Activated CD4-positive, alpha-beta T cell treated with anti-CD3 and anti-CD28 coated beads, Interleukin-10, Interleukin-2, amounts not matched to agents 100 ng/mL and 50 ng/mL, durations not matched to agents 16 hours and 8 hours (primary cell): ENCODE measurements around the gene P3H2.

Source experiments
- DNase-seq: peaks from one replicate; pipeline ENCODE4 v3.0.0-alpha.2; 2020

Gene P3H2

DNA sequence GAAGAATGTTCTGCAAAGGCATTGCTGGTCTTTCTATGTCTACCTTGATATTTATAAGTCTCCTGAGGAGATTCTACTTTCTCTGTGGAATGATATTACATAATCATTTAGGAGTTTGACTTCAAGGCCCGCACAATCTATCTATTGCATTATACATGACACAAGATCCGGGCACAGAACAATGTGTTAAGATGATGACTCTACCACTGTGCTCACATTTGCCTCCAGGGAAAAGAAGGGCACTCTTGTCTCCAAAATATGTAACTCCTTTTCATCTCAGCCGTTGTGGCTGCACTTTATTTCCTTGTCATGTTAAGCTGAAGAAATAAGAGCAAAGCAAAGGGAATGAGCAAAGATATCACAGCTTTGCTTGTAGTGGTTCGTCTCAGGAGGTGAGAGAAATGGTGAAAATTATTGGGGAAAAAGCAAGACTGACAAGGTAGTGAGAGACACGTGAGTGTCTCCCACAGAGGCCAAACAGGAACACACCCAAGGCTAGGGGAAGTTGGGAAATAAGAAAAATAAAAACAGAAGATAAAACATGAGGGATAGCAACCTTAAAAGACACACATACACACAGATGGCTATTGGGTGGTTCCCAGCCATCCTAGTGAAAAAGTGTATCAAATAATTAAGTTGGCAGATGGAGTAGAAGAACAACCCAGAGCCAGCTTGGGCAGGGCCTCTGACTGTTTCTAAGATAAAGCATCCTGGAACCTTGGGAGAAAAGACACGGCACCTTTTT, 184.3 kb downstream of the P3H2 start:
- DNase-seq: no peak

DNA sequence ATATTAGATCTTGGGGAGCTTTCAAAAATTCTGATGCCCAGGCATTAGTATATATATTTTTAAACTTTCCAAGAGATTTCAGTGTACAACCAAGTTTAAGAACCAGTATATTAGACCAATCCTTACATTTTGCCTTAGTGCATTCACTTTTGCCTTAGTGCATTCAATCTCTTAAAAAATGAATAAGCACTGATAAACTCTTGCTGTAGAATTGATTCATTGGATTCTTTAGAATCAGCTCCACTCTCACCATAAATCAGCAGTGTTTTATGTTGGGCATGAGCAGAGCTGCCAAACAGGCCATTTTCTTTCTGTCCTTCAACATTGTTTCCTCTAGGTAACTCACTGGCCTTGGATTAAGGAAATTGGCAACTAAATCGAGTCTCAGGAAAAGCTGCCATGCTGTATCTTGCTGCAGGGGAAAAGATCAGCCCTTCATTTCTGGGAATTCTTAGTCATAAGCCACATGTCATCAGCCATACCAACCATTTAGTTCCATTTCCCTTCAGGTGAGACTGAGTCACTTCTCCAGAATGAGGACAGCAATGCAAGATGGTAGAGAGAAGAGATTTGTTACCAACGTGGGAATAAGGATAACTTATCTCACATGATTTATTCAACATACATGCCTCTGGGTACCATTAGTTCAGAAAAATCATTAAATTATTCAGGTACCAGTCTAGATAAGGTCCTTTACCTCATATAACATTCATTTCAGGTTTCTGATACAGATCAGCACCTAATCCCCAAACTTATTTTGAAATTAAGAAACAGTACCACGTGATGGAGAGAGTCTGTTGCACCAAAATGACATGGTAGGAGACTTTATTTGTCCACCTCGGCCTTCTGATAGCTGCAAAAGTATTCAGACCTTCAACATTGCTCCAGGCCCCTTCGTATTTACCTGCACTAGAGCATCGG, 192.5 kb downstream of the P3H2 start:
- DNase-seq: peak; percentile 56

DNA sequence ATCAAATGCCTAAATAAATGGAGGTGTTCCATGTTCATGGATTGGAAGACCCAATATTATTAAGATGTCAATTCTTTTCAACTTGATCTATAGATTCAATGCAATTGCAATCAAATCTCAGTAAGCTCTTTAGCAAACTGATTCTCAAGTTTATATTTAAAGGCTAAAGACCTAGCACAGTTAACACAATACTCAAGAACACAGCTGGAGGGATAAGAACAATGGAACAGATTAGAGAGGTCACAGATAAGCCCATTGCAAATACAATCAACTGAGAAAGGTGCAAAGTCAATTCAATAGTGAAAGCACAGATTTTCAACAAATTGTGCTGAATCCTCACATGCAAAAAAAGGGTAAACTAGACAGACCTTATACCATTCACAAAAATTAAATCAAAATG, 198.9 kb downstream of the P3H2 start:
- DNase-seq: no peak

DNA sequence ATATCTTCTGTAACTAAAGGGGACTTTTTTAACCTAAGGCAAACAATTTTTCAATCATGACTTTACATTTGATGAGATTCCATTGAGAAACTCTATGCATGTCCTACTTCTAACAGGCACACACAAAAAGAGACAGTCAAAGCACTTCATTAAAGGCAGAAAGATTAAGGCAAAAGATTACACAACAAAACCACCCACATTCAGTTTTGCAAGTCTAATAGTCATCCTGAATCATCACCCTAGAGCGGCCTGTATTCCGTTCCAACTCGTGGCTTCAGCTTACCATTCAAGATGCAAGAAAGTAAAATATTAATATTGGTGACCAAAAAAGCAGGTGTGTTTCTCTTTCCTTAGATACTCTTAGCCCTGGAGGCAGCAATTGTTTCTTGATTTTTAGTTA, 205.9 kb downstream of the P3H2 start:
- peak; percentile 31 for DNase-seq

DNA sequence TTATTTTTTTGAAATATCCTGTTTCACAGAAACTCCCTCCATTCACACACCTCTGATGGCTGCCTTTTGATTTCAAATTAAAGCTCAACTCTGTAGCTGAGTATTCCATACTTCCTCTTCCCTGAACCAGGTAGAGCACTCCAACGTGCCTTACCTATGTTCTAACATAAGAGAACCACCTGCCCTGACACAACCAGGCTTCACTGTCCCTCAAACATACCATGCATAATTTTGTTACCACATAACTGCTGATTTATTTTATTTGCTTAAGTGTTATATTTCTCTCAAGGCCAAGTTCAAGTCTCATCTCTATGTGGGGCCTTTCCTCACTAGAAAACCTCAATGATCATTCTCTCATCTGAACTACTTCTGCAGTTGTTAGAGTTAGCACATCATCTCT, 209.7 kb downstream of the P3H2 start:
- DNase-seq: no peak

DNA sequence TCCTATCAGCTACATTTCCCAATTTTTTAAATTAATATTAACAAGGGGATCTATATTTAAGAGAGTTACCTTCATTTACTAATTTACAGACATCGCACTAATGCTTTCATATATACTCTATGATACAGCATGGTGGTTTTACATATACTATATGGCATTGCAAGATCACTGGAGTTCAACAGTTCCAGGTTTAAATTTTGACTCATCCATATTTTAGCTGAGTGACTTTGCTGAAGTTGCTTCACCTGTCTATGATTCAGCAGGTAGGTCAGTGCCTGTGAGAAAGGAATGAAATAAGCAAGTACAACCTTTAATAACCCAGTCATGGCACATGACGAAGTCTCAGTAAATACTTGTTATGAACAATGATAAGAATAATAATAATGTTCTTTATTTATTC, 211.1 kb downstream of the P3H2 start:
- no peak for DNase-seq

DNA sequence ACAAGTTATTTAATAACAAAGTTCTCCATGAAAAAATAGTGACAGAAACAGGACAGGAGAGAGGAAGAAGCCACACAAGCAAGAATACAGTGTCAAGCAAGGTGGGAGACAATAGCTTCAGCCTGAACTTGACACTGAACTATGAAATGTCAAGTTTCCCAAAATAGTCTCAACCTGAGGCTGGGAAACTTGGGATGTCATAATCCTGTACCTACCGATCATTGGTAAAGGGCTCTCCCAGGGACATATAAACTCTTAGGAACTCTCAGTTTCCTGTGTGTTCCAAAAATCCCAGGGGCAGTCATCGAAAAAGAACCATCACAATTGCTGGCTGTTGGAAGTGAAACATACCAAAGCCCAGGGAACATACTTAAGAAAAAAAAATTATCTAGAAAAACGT, 211.6 kb downstream of the P3H2 start:
- DNase-seq: no peak

DNA sequence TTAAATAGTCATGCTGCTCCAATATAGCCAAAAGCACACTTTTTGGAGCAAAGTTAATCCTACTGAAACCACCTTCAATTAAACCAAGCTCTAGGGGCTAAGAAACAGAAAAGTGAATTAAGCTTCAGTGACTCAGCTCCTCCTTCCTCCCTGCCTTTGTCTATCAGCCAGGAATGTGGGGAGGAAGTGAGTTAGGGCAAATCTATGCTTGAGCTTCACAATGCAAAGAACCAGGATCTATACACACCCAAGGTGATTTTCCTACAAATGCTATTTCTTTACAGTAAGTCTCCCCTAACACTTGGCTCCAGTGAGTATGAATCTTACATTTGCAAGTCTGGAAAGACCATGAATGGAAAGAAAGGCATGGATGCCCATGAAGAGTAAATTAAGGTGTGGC, 212.1 kb downstream of the P3H2 start:
- no peak for DNase-seq

DNA sequence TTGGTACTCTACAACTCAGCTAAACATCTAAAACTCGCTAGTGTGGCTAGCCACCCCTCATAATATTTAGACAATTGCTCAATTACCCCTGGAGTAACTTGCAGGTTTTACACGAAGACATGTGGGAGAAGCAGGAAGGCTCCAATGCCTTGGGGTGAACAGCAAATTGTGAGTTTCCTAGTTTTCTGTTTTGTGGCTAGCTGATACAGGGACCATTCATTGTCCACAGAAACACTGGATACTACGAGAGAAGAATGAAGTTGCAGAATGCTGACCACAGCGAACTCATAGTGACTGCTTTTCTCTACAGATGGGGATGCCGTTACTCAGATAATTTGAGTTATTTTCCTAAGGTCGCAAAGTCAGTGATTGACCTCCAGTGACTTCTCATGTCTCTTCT, 212.9 kb downstream of the P3H2 start:
- DNase-seq: no peak
